ES-I3 (cell line): ENCODE data around the gene ANKRD11.

Experiments used
- H3K36me3 ChIP-seq: 2 replicates; pipeline ENCODE4 v1.6.1; 2013; ENCODE audit warnings: mild to moderate bottlenecking, low read length, control low read depth, moderate library complexity; ENCODE audit not compliant: insufficient read depth
- H3K4me1 ChIP-seq: 2 replicates; pipeline ENCODE4 v1.6.1; 2013; ENCODE audit warnings: mild to moderate bottlenecking, control low read depth, low read length; ENCODE audit not compliant: insufficient read depth
- H3K9ac ChIP-seq: 2 replicates; pipeline ENCODE4 v1.6.1; 2013; ENCODE audit warnings: low read depth, mild to moderate bottlenecking, low read length, moderate library complexity
- H3K9me3 ChIP-seq: 2 replicates; pipeline ENCODE4 v1.6.1; 2013; ENCODE audit warnings: mild to moderate bottlenecking, low read length, moderate library complexity; ENCODE audit not compliant: control insufficient read depth, insufficient read depth

Gene ANKRD11

DNA sequence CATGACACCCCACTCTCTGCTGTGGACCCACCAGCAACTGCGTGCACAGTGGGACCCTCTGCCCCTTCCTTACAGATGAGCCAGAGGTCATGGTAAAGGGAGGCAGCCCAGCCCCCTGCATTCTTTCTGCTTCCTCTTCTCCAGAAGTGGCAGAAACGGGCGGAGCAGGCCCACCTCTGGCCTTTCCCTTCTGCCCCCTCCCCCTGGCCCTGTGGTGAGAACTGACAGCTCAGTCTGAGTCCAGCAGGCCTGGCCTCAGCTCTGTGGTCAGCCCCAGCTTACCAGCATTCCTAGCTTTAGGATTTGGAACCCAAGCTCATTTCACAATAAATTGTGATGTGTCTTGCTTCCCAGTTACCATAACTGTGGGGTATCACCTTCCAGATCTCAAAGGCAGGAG is 4.8 kb upstream of the ANKRD11 start:
- peaks cover 7% of the 10 kb centered on the region; the same call in 1 of the 2 replicates for H3K4me1 ChIP-seq
- H3K9ac ChIP-seq, result no peak overlapping the region
- H3K36me3 ChIP-seq, result no peaks in the 10 kb centered on the region
- H3K9me3 ChIP-seq, result no peaks in the 10 kb centered on the region

- Histone ChIP-seq H3K4me1 (peaks cover 7% of the 10 kb centered on the region; the same call in 1 of the 2 replicates), H3K9ac (no peak overlapping the region), H3K36me3 (no peaks in the 10 kb centered on the region), H3K9me3 (no peaks in the 10 kb centered on the region)
These were observed 3.4 kb upstream of the ANKRD11 start for GRCh38 chr16:89493776-89494175.

GRCh38 chr16:89491974-89492687 is 1.8 kb upstream of the ANKRD11 start:
- H3K4me1 ChIP-seq, result peaks cover 17% of the 10 kb centered on the region
- no peaks in the 10 kb centered on the region for H3K36me3 ChIP-seq
- peak overlapping the region; percentile 84; the same call in 1 of the 2 replicates for H3K9ac ChIP-seq
- H3K9me3 ChIP-seq, result no peaks in the 10 kb centered on the region

GRCh38 chr16:89491238-89491869 is 993 bp upstream of the ANKRD11 start:
- Histone ChIP-seq H3K4me1 (peaks cover 22% of the 10 kb centered on the region), H3K9me3 (no peaks in the 10 kb centered on the region), H3K9ac (peak overlapping the region; percentile 84), H3K36me3 (no peaks in the 10 kb centered on the region)

DNA sequence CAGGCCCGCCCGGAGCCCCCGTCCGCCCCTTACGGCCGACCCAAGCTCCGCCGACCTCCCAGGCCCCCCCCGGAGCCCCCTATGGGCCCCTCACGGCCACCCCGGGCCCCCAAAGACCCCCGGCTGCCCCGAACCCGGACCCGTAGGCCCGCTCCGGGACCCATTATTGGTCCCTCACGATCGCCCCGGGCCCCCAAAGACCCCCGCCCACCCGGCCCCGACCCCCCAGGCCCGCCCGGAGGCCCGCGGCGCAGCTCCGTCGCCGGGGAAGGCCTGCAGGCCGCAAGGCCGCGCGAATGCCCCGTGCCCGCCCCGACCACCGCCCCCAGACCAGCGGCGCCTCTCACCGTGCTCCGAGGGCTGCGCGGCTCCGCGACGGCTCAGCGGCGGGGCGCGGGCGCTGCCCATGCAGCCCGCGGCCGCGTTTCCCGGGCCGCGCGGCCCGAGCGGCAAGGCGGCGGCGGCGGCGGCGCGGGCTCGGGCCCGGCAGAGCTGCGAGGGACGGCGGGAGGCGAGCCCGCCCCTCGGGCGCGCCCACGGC is 393 bp downstream of the ANKRD11 start:
- H3K9ac ChIP-seq, result peak overlapping the region; percentile 49
- no peaks in the 10 kb centered on the region for H3K9me3 ChIP-seq
- H3K36me3 ChIP-seq, result no peaks in the 10 kb centered on the region
- H3K4me1 ChIP-seq, result peaks cover 32% of the 10 kb centered on the region

GRCh38 chr16:89489040-89489897 is 1.1 kb downstream of the ANKRD11 start:
- H3K9me3 ChIP-seq, result no peaks in the 10 kb centered on the region
- no peaks in the 10 kb centered on the region for H3K36me3 ChIP-seq
- peaks cover 35% of the 10 kb centered on the region for H3K4me1 ChIP-seq
- peak overlapping the region; percentile 92 for H3K9ac ChIP-seq

GRCh38 chr16:89485701-89486246 is 4.6 kb downstream of the ANKRD11 start:
- H3K4me1 ChIP-seq, result peaks cover 69% of the 10 kb centered on the region
- H3K9me3 ChIP-seq, result no peaks in the 10 kb centered on the region
- no peak overlapping the region for H3K9ac ChIP-seq

GRCh38 chr16:89484923-89485679 is 5.3 kb downstream of the ANKRD11 start:
- Histone ChIP-seq H3K36me3 (peaks cover 4% of the 10 kb centered on the region; the same call in 1 of the 2 replicates), H3K9me3 (no peaks in the 10 kb centered on the region), H3K9ac (no peak overlapping the region), H3K4me1 (peaks cover 73% of the 10 kb centered on the region)

More at GRCh38 chr16:89485701-89486246, 4.6 kb downstream of the ANKRD11 start:
- peaks cover 4% of the 10 kb centered on the region; the same call in 1 of the 2 replicates for H3K36me3 ChIP-seq

GRCh38 chr16:89484041-89484501 is 6.3 kb downstream of the ANKRD11 start:
- Histone ChIP-seq H3K4me1 (peaks cover 76% of the 10 kb centered on the region), H3K9ac (no peak overlapping the region)

DNA sequence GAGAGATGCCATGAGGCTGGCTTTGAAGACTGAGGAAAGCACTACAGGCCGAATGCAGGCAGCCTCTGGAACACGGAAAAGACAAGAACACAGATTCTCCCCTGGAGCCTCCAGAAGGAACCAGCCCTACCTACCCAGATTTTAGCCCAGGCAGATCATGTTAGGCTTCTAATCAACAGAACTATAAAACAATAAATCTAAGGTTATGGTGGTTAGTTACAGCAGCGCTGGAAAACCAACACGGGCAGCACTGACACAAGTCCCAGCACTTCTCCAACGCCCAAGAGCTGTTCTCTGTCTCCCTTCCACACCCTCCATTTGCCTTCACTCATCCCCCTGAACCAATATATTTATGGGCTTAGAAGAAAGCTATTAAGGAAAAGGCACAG is 7.5 kb downstream of the ANKRD11 start:
- Histone ChIP-seq H3K9ac (no peak overlapping the region), H3K36me3 (peaks cover 4% of the 10 kb centered on the region; the same call in 1 of the 2 replicates), H3K4me1 (peaks cover 78% of the 10 kb centered on the region), H3K9me3 (no peaks in the 10 kb centered on the region)

More at GRCh38 chr16:89484041-89484501, 6.3 kb downstream of the ANKRD11 start:
- H3K9me3 ChIP-seq, result no peaks in the 10 kb centered on the region
- peaks cover 4% of the 10 kb centered on the region; the same call in 1 of the 2 replicates for H3K36me3 ChIP-seq

GRCh38 chr16:89482150-89482816 is 8.1 kb downstream of the ANKRD11 start:
- H3K9me3 ChIP-seq, result no peaks in the 10 kb centered on the region
- H3K4me1 ChIP-seq, result peaks cover 76% of the 10 kb centered on the region
- peaks cover 4% of the 10 kb centered on the region; the same call in 1 of the 2 replicates for H3K36me3 ChIP-seq
- no peak overlapping the region for H3K9ac ChIP-seq

DNA sequence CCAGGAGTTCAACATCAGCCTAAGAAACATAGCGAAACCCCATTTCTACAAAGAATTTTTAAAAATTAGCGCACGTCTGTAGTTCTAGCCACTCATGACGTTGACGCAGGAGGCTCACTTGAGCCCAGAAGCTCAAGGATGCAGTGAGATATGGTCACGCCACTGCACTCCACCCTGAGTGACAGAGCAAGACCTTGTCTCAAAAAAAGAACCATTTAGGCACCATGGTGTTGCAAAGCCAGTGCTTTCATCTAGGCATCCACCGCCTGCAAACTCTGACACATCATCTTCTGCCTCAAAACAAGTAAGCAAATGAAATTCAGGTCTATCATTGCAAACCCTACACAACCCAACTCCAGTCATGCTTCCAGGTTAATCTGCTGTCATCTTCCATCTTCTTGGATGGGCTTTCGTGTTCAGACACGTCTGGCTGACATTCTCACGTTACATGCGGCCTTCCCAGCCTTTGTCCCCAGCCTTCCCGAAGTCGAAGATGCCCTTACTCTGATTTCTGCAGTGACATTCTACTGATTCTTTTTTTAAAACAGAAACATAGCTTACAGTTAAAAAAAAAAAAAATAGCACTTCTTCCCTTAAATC is 8.9 kb downstream of the ANKRD11 start:
- peaks cover 76% of the 10 kb centered on the region for H3K4me1 ChIP-seq
- no peak overlapping the region for H3K9ac ChIP-seq
- H3K36me3 ChIP-seq, result peaks cover 4% of the 10 kb centered on the region; the same call in 1 of the 2 replicates
- H3K9me3 ChIP-seq, result no peaks in the 10 kb centered on the region
